Calu3 (cell line): ENCODE results near the gene DRC7. TPM values are rescaled to one million over a fixed set of nuclear protein-coding genes. Genes with fewer than 3 reads are reported as not detected.
"Not testable (repeated sequence)": the region's sequence is repeated elsewhere in the genome, so short reads cannot be mapped to it uniquely, and the experiment has no call there.

Experiments used
- BruUV-seq: library from RNA; stranded (reverse); fragments of 400-500 nt; replicated peaks from 2 replicates; lab custom pipeline; 2021; lab: Mats Ljungman, UMichigan
- CTCF ChIA-PET: fragments of 300-600 bp; sonication (Branson Sonifier 250); formaldehyde crosslinking; loops from one replicate; lab custom pipeline; 2022; ENCODE audit warnings: antibody characterized with exemption; lab: Charles Lee
- DNase-seq: peaks from one replicate; pipeline ENCODE4 v3.0.0; 2022
- H3K27ac Mint-ChIP-seq: one replicate; pipeline ENCODE4 v1.8.0; 2022; ENCODE audit warnings: mixed read lengths; ENCODE audit not compliant: unreplicated experiment
- H3K27me3 Mint-ChIP-seq: one replicate; pipeline ENCODE4 v1.8.0; 2022; ENCODE audit warnings: mixed read lengths; ENCODE audit not compliant: unreplicated experiment
- H3K36me3 Mint-ChIP-seq: one replicate; pipeline ENCODE4 v1.8.0; 2022; ENCODE audit warnings: mild to moderate bottlenecking, moderate library complexity, mixed read lengths; ENCODE audit not compliant: insufficient read depth, unreplicated experiment
- H3K4me1 Mint-ChIP-seq: one replicate; pipeline ENCODE4 v1.8.0; 2022; ENCODE audit warnings: mild to moderate bottlenecking, low read depth, mixed read lengths; ENCODE audit not compliant: unreplicated experiment
- H3K4me3 Mint-ChIP-seq: one replicate; pipeline ENCODE4 v1.8.0; 2022; ENCODE audit warnings: mild to moderate bottlenecking, low read depth, moderate library complexity, mixed read lengths; ENCODE audit not compliant: unreplicated experiment
- H3K9me3 Mint-ChIP-seq: one replicate; pipeline ENCODE4 v1.8.0; 2022; ENCODE audit warnings: low read depth, mixed read lengths; ENCODE audit not compliant: unreplicated experiment
- CTCF ChIP-seq: fragments of 200-600 bp; IDR thresholded peaks from one replicate; pipeline ENCODE4 v1.8.0; 2022; ENCODE audit warnings: antibody characterized with exemption; ENCODE audit not compliant: unreplicated experiment
- intact Hi-C: fragments of 100-400 bp; cut with micrococcal nuclease; formaldehyde crosslinking; loops from one replicate; pipeline ENCODE4 v1.10.0; 2022; ENCODE audit not compliant: unreplicated experiment
- total RNA-seq: library from RNA; stranded (reverse); gene quantifications from 2 replicates; pipeline ENCODE4 v1.2.3, GENCODE V29; 2022

DRC7 gene
- total RNA-seq, 1 experiment from 2014 or later: not detected

- CTCF ChIA-PET: no interaction called here
- BruUV-seq: no TSS peak
- peaks cover 53% of the 10 kb centered on the region for H3K27me3 Mint-ChIP-seq
- H3K4me1 Mint-ChIP-seq: no peaks in the 10 kb centered on the region
- no peak for TF ChIP-seq CTCF
- intact Hi-C loops: no loop called here
- H3K9me3 Mint-ChIP-seq: no peaks in the 10 kb centered on the region
- H3K4me3 Mint-ChIP-seq: no peak overlapping the region
- DNase-seq: no peak
- peaks cover 37% of the 10 kb centered on the region for H3K36me3 Mint-ChIP-seq
- peak overlapping the region; percentile 43 for H3K27ac Mint-ChIP-seq
Observed at GRCh38 chr16:57668630-57669475, 25.8 kb upstream of the DRC7 start.

GRCh38 chr16:57669476-57670162 is 25.0 kb upstream of the DRC7 start:
- Mint-ChIP-seq H3K4me3 (no peak overlapping the region), H3K36me3 (peaks cover 29% of the 10 kb centered on the region), H3K4me1 (no peaks in the 10 kb centered on the region), H3K27me3 (peaks cover 61% of the 10 kb centered on the region), H3K27ac (no peak overlapping the region), H3K9me3 (no peaks in the 10 kb centered on the region)
- no peak for TF ChIP-seq CTCF
- CTCF ChIA-PET: no interaction called here
- intact Hi-C loops: no loop called here
- no peak for DNase-seq
- no TSS peak for BruUV-seq

- H3K27me3 Mint-ChIP-seq: peaks cover 61% of the 10 kb centered on the region
- no peak overlapping the region for H3K27ac Mint-ChIP-seq
- CTCF ChIA-PET: no interaction called here
- H3K4me3 Mint-ChIP-seq: no peak overlapping the region
- intact Hi-C loops: no loop called here
- peaks cover 24% of the 10 kb centered on the region for H3K36me3 Mint-ChIP-seq
- H3K4me1 Mint-ChIP-seq: no peaks in the 10 kb centered on the region
- DNase-seq: no peak
- no peaks in the 10 kb centered on the region for H3K9me3 Mint-ChIP-seq
- no TSS peak for BruUV-seq
- TF ChIP-seq CTCF: no peak
Observed at GRCh38 chr16:57670196-57670595, 24.4 kb upstream of the DRC7 start.

- H3K27ac Mint-ChIP-seq, BruUV-seq: not testable (repeated sequence)
Observed at GRCh38 chr16:57671451-57671850, 23.2 kb upstream of the DRC7 start.

More at GRCh38 chr16:57671451-57671850, 23.2 kb upstream of the DRC7 start:
- H3K4me3 Mint-ChIP-seq, intact Hi-C loops, DNase-seq, H3K4me1 Mint-ChIP-seq, H3K9me3 Mint-ChIP-seq: not testable (repeated sequence)
- CTCF ChIA-PET: interaction anchor here (0.5 to 0.6 kb wide), 2 partner anchors 59 to 119 kb away, joined by 3 read pairs; no protein-coding TSS in a partner anchor
- Mint-ChIP-seq H3K27me3 (peaks cover 72% of the 10 kb centered on the region), H3K36me3 (peaks cover 14% of the 10 kb centered on the region)
